ENCODE measurements around the gene ZC2HC1B. TPM values are rescaled to one million over a fixed set of nuclear protein-coding genes. Genes with fewer than 3 reads are reported as not detected.

Gene ZC2HC1B
- total and polyA plus RNA-seq, 2 experiments from 2014 or later = not detected

DNA sequence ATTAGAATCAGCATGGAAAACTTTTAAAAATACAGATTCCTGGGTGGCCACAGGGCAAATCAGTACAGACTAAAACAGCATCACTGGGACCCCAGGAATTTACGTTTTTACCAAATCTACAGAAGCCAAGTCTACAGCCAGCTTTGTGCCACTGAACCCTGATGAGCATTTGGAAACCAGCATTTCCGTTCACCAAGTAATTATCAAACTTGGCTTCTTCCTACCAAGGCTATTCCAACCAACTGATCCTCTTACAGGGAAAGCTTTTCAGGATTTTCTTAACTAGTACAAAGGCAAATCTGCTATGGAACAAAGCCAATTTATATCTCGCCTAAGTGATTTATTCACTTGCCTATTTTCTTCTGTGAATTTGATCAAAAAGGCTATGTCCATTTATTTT lies 96.8 kb downstream of the ZC2HC1B start:
- WGBS, 2 experiments (ENCODE audit: low coverage in 1 of 2, low lambda C conversion rate in 2 of 2, missing lambda C conversion rate in 2 of 2) = 77 to 80% methylated on average over 3 of the region's 3 CpGs
- Histone ChIP-seq H3K9me3 (ENCODE audit: low read depth) (no peaks in the 10 kb centered on the region), H3K9ac (no peak overlapping the region), H3K27me3 (replicated peaks; ENCODE audit: insufficient read depth) (no peaks in the 10 kb centered on the region), H3K27ac (no peak overlapping the region), H4K20me1 (ENCODE audit: insufficient read depth) (no peaks in the 10 kb centered on the region; the same call in 1 of the 2 replicates), H3K9me2 (ENCODE audit: insufficient read depth) (no peaks in the 10 kb centered on the region), H3F3A (ENCODE audit: insufficient read depth) (no peaks in the 10 kb centered on the region; the same call in 1 of the 2 replicates), H3K4me2 (ENCODE audit: unreplicated experiment) (no peak overlapping the region), H2AFZ (no peak overlapping the region), H3K79me2 (ENCODE audit: insufficient read depth) (no peaks in the 10 kb centered on the region), H3K36me3 (ENCODE audit: low read depth) (peaks cover 11% of the 10 kb centered on the region; the same call in 1 of the 2 replicates), H3K4me3 (no peak overlapping the region), H3K4me1 (ENCODE audit: insufficient read depth) (0 out of 2 replicates have a peak, but pooled peaks cover 7% of the 10 kb centered on the region)
- TF ChIP-seq EZH2 (IDR thresholded peaks at IDR 0.05; ENCODE audit: insufficient read depth, poor library complexity, severe bottlenecking) (no peak), EZH2phosphoT487 (IDR thresholded peaks at IDR 0.05; ENCODE audit: insufficient read depth, low read depth) (no peak)
- in situ Hi-C loops (cut with MboI) = no loop called here
- no peak for DNase-seq

GRCh38 chr6:143961886-143962878 lies 97.9 kb downstream of the ZC2HC1B start:
- in situ Hi-C loops (cut with MboI) = no loop called here
- Histone ChIP-seq H3K9ac (no peak overlapping the region), H3K4me2 (ENCODE audit: unreplicated experiment) (peak overlapping the region; percentile 5)

DNA sequence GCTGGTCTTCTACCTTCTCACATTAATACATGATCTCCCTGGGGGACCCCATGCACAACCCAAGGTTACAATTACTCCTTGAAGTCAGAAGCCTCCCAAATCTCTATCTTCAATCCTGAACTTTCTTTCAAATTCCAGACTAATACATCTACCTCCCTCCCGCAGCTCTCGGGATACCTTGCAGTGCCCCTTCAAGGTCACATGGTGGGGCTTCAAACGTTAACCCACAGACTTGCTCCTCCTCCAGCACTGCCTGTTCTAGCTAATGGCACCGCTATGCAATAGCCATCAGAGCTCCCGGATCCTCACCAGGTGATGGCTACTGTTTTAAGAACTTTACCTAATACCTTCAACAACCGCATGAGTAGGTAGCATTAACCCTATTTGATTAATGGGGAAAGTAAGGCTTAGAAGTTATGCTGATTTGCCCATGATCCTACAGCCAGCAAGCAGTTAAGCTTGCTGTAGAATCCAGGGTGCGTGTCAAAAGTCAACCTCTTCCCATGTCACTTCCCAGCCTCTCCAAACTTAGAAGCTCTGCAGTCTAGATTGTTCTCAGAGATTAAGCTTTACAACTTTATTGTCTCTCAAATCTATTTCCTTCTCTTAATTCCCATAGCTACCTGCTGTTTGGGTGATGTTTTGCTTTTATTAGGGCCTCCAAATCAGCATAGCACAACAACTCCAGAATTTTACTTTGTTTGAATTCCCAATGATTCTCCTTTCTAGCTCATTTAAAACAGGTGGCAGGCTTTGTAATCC lies 99.1 kb downstream of the ZC2HC1B start:
- no peaks in the 10 kb centered on the region; the same call in 1 of the 2 replicates for H3F3A ChIP-seq (ENCODE audit: insufficient read depth)
- TF ChIP-seq EZH2phosphoT487 (IDR thresholded peaks at IDR 0.05; ENCODE audit: insufficient read depth, low read depth) (no peak), EZH2 (IDR thresholded peaks at IDR 0.05; ENCODE audit: insufficient read depth, poor library complexity, severe bottlenecking) (no peak)
- no peak overlapping the region for H3K4me3 ChIP-seq
- 68 to 69% methylated on average over 7 of the region's 7 CpGs for WGBS, 2 experiments (ENCODE audit: low coverage in 1 of 2, low lambda C conversion rate in 2 of 2, missing lambda C conversion rate in 2 of 2)
- H3K27me3 ChIP-seq (replicated peaks; ENCODE audit: insufficient read depth) = no peaks in the 10 kb centered on the region
- DNase-seq = no peak
- H3K4me1 ChIP-seq (ENCODE audit: insufficient read depth) = 0 out of 2 replicates have a peak, but pooled peaks cover 7% of the 10 kb centered on the region
- no peaks in the 10 kb centered on the region for H3K79me2 ChIP-seq (ENCODE audit: insufficient read depth)
- no peak overlapping the region for H2AFZ ChIP-seq
- H3K27ac ChIP-seq = no peak overlapping the region
- H4K20me1 ChIP-seq (ENCODE audit: insufficient read depth) = no peaks in the 10 kb centered on the region; the same call in 1 of the 2 replicates
- H3K4me2 ChIP-seq (ENCODE audit: unreplicated experiment) = no peak overlapping the region
- peaks cover 11% of the 10 kb centered on the region; the same call in 1 of the 2 replicates for H3K36me3 ChIP-seq (ENCODE audit: low read depth)
- in situ Hi-C loops (cut with MboI) = no loop called here
- no peaks in the 10 kb centered on the region for H3K9me3 ChIP-seq (ENCODE audit: low read depth)
- no peak overlapping the region for H3K9ac ChIP-seq
- no peaks in the 10 kb centered on the region for H3K9me2 ChIP-seq (ENCODE audit: insufficient read depth)

More at GRCh38 chr6:143961886-143962878, 97.9 kb downstream of the ZC2HC1B start:
- TF ChIP-seq EZH2phosphoT487 (IDR thresholded peaks at IDR 0.05; ENCODE audit: insufficient read depth, low read depth) (no peak), EZH2 (IDR thresholded peaks at IDR 0.05; ENCODE audit: insufficient read depth, poor library complexity, severe bottlenecking) (no peak)
- Histone ChIP-seq H3K9me3 (ENCODE audit: low read depth) (no peaks in the 10 kb centered on the region), H3K36me3 (ENCODE audit: low read depth) (peaks cover 11% of the 10 kb centered on the region; the same call in 1 of the 2 replicates), H4K20me1 (ENCODE audit: insufficient read depth) (no peaks in the 10 kb centered on the region; the same call in 1 of the 2 replicates), H3F3A (ENCODE audit: insufficient read depth) (no peaks in the 10 kb centered on the region; the same call in 1 of the 2 replicates), H3K9me2 (ENCODE audit: insufficient read depth) (no peaks in the 10 kb centered on the region), H3K4me1 (ENCODE audit: insufficient read depth) (0 out of 2 replicates have a peak, but pooled peaks cover 7% of the 10 kb centered on the region), H2AFZ (no peak overlapping the region), H3K79me2 (ENCODE audit: insufficient read depth) (no peaks in the 10 kb centered on the region), H3K27me3 (replicated peaks; ENCODE audit: insufficient read depth) (no peaks in the 10 kb centered on the region), H3K4me3 (no peak overlapping the region), H3K27ac (no peak overlapping the region)
- 42 to 49% methylated on average over 12 of the region's 12 CpGs for WGBS, 2 experiments (ENCODE audit: low coverage in 1 of 2, low lambda C conversion rate in 2 of 2, missing lambda C conversion rate in 2 of 2)
- DNase-seq = peak; percentile 69

GRCh38 chr6:143964674-143965081 lies 100.4 kb downstream of the ZC2HC1B start:
- Histone ChIP-seq H3K9me3 (ENCODE audit: low read depth) (no peaks in the 10 kb centered on the region), H3K4me2 (ENCODE audit: unreplicated experiment) (no peak overlapping the region), H3K4me1 (ENCODE audit: insufficient read depth) (0 out of 2 replicates have a peak, but pooled peaks cover 7% of the 10 kb centered on the region), H3K9ac (no peak overlapping the region), H3K4me3 (no peak overlapping the region), H3K36me3 (ENCODE audit: low read depth) (peaks cover 11% of the 10 kb centered on the region; the same call in 1 of the 2 replicates), H3K27me3 (replicated peaks; ENCODE audit: insufficient read depth) (no peaks in the 10 kb centered on the region), H2AFZ (no peak overlapping the region), H3K79me2 (ENCODE audit: insufficient read depth) (peaks cover 12% of the 10 kb centered on the region), H3F3A (ENCODE audit: insufficient read depth) (no peaks in the 10 kb centered on the region; the same call in 1 of the 2 replicates), H3K27ac (no peak overlapping the region), H3K9me2 (ENCODE audit: insufficient read depth) (no peaks in the 10 kb centered on the region), H4K20me1 (ENCODE audit: insufficient read depth) (no peaks in the 10 kb centered on the region; the same call in 1 of the 2 replicates)
- 47 to 52% methylated on average over 6 of the region's 6 CpGs for WGBS, 2 experiments (ENCODE audit: low coverage in 1 of 2, low lambda C conversion rate in 2 of 2, missing lambda C conversion rate in 2 of 2)
- in situ Hi-C loops (cut with MboI) = no loop called here
- DNase-seq = no peak
- TF ChIP-seq EZH2phosphoT487 (IDR thresholded peaks at IDR 0.05; ENCODE audit: insufficient read depth, low read depth) (no peak), EZH2 (IDR thresholded peaks at IDR 0.05; ENCODE audit: insufficient read depth, poor library complexity, severe bottlenecking) (no peak)

All from GM23248 (cell line).